Hepatic stellate cell (primary cell): ENCODE results near the gene EVI5.
"Not testable (repeated sequence)": the region's sequence is repeated elsewhere in the genome, so short reads cannot be mapped to it uniquely, and the experiment has no call there.

Experiments used
- DNase-seq: peaks from one replicate; pipeline ENCODE4 v3.0.0; 2011; ENCODE audit warnings: low spot score

The EVI5 gene

DNA sequence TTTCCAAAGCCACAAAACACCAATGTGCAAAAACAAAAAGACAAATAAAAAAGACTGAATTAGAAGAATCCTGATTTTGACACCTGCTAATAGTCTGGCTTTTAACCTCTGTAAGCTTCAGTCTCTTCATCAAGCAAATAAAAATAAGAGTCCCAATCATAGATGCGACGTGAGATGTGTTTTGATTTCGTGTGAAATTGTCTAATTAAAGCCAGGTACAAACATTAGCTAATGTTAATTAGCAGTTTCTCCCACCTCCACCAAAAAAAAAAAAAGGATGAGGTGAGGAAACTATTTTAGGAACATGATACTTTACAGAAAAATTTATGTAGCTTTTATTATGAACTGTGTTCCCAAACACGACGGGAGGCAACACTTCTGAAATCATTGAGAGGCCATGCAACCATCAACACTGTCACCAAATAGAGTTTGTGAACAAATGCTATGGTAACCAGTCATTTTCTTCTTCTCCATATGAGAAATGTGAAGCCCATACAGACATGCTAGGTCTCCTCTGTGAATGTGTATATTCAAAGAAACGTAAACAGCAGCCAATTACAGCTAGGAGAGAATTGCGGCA is 6.7 kb upstream of the EVI5 start:
- DNase-seq, result no peak

DNA sequence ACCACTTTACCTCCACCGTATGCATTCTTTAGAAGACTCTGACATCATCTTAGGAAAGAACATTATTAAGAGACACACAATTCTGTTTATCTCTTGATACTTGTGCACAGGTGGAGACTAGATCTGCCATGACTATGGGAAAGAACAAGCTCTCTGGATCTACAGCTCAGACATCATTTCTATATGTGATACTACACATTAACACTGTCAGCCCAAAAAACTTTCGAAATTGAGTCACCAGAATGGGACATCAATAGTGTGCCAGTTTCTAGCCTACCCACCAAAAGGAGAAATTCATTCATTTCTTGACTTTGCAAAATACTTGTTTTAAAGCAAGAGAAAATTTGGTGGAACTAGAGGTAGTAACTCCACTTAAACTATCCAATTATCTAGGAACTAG is 6.0 kb upstream of the EVI5 start:
- no peak for DNase-seq

DNA sequence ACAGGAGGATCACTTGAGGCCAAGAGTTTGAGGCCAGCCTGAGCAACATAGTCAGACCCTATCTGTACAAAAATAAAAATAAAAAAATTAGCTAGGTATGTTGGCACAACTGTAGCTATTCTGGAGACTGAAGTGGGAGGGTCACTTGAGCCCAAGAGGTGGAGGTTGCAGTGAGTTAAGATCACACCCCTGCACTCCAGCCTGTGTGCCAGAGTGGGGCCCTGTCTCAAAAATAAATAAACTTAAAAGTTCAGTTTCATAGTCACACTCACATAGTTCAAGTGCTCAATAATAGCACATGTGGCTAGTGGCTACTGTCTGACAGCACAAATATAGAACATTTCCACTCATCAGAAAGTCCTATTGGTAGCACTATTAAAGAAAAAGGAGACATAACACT is 5.2 kb upstream of the EVI5 start:
- no peak for DNase-seq

DNA sequence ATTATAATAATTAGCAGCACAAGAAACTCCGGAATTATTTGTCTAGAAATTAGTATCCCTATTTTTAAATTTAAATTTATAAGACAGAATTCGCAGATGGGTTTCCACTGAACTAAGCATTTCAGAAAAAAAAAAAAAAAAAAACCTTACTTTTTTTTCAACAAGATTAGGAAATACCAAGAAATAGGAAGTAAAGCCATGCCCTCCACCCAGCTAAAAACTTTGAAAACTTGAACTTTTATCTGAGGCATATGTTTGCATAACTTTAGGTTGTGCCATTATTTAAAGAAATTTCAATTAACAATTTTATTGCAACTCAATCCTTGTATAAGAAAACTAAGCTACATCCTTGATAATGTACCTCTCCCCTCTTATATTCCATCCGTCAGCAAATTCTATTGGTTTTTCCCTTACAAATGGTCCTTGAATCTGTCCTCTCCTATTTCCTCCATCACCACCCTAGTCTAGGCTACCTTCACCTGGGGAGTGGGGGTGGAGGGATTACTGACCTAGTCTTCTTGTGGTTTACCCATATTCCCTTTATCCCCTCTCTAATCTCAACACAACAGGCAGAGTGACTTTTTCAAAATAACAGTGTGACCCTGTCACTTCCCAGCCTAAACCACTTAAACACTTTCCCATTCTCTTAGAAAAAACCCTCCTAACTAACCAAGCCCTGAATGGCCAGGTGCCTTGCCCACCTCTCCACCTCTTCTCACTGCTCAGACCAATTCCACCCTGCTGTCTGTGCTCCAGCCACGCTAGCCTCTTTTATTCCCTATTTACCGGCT is 1.4 kb upstream of the EVI5 start:
- DNase-seq, result no peak

DNA sequence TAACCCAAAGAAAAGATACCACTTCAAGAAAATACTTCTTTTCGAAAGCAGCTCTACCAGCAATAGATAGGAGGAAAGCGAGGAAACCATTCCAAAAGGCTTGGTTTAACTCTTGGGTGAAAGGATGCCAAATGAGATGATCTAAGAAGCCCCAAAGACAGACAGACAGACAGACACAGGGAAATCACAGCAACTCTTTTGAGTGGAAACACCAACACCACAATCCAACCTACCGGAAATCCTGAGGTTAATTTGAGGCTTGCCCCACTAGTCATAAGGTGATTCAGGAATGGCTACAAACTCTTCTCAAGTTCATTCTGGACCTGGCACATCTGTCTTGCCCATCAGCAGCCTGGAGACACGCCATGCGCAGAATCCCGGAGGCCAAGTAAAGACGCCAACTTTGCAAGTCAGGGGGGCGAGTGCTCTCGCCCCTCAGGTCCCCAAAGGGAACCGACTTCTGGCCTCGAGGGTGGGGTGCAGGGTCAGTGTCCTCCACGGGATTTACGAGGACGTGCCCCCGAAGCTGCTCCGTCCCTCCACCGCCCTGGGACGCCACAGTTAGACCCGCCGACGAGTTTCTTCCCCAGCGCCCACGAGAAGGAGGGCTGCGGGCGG is 778 bp downstream of the EVI5 start:
- DNase-seq, result peak; percentile 36

DNA sequence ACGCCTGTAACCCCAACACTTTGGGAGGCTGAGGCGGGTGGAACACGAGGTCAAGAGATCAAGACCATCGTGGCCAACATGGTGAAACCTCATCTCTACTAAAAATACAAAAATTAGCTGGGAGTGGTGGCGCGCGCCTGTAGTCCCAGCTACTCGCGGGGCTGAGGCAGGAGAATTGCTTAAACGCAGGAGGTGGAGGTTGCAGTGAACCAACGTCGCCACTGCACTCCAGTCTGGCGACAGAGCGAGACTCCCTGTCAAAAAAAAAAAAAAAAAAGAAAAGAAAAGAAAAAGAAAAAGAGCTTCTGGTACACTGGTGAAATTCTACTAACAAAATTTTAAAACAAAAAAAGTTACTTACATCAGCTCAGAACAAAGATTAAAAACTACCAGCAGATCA is 1.4 kb downstream of the EVI5 start:
- DNase-seq, result not testable (repeated sequence)

DNA sequence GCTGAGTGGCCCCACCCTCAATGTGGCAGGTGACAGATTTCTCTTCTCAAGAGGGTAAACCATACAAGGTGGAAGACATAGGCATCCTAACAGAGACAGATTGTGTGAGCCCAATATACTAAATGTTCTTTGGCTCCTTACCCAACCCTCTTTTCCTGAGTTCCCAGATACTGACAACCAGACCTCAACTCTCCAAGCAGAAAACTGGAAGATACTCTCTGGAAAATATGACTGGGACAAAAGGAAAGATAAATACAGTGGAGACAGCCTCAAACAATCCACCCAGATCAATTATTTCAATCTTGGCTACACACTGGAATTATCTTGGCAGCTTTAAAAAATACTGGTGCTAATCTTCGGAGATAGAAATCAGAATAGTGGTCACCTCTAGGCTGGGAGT is 6.5 kb downstream of the EVI5 start:
- no peak for DNase-seq

DNA sequence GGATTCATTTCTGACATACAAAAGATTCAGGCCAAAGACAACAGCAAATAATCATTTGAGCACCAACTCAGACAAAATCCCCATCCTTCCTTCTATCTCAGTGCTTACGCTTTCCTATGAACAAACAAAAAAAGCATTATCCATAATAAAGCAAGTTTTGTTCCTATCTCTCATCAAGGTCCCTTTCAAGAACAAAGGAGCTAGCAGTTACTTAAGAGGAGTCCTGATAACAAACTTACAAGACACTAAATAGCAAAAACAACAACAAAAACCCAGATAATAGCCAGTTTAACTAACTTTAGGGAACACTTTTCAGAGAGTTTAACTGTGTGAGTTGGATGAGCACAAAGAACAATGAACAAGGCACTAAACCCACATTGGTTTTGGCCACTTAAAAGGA is 10.5 kb downstream of the EVI5 start:
- DNase-seq, result no peak

DNA sequence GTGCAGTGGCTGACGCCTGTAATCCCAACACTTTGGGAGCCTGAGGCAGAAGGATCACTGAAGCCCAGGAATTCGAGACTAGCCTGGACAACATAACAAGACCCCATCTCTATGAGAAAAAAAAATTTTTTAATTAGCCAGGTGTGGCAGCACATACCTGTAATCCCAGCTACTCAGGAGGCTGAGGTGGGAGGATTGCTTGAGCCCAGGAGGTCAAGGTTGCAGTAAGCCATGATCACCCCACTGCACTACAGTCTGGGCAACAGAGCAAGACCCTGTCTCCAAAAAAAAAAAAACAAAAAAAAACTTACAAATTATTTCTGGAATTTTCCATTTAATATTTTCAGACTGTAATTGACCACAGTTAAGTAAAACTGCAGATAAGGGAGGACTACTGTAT is 11.2 kb downstream of the EVI5 start:
- not testable (repeated sequence) for DNase-seq

DNA sequence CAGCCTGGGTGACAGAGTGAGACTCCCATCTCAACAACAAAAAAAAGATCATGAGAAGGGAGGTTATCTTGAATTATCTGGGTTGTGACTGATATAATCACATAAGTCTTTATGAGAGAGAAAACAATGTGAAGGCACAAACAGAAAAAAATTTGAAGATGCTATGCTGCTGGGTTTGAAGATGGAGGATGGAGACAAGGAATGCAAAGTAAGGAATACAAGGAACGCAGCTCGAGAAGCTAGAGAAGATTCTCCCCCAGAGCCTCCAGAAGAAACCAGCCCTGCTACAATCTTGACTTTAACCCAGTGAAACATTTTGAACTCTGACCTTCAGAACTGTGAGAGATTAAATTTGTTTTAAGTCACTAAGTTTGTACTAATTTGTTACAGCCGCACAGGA is 15.1 kb downstream of the EVI5 start:
- no peak for DNase-seq

DNA sequence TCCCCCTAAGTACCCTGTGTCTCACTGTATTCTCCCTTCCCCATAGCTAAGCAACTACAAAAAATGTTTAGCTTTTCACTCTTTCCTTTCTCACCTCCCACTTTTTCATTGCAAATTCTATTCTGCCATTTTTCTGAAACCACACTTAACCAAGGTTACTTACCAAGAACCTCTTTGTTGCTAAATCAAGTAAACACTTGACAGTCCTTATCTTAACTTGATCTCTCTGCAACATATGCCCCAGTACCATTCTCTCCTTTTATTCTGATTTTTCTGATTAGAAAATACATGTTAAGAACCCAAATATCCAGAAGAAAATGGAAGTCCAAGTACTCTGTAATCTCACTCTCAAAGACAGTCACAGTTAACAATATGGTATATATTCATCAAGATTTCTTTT is 16.0 kb downstream of the EVI5 start:
- no peak for DNase-seq

DNA sequence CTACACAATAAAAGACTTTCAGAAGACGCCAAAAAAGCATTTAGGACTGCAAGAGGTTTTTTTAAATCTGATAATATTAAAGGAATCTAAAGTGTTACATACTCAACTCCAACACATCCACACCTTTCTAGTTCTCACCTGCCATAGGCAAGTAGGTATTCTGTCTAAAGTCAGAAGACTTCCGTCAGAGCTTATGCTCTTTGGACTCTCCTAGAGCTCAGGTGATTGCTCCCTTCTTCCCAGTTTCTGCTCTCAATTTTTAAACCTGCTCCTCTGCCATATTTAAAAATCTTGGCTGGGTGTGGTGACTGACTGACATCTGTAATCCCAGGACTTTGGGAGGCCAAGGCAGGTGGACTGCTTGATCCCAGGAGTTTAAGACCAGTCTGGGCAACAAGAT is 16.6 kb downstream of the EVI5 start:
- DNase-seq, result no peak

DNA sequence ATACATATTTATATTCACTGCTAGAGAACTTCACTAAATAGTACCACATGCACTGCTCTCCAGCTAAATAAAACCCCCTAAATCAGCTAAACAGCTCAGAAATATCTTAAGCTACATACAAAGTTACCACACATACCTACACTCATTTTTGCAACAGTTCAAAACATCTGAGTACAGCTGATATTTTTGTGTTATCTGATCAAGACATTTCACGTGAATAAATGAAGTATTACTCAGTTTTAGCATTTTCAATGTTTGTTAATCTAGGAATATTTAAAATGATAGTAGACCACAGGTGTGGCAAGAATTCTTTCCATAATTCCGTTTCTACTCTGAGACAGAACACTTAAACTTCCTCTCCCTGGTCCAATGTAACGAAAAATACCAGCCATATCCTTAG is 20.8 kb downstream of the EVI5 start:
- DNase-seq, result no peak

DNA sequence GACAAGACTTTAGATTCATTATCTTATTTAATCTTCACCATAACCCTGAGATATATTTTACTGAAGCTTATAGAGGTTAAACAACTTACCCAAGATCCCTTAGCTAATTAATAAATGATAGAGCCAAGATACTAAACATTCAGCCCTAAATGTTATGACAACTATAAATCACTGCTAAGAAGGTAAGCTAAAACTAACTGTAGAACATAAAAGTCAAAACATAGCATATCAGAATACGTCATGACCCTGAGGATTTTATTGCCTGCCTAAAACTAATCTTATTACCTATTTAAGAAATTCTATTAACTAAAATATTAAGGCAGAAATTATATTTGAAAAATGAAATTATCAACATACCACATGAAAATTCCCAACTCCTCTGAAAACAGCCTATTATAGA is 22.6 kb downstream of the EVI5 start:
- DNase-seq, result no peak

DNA sequence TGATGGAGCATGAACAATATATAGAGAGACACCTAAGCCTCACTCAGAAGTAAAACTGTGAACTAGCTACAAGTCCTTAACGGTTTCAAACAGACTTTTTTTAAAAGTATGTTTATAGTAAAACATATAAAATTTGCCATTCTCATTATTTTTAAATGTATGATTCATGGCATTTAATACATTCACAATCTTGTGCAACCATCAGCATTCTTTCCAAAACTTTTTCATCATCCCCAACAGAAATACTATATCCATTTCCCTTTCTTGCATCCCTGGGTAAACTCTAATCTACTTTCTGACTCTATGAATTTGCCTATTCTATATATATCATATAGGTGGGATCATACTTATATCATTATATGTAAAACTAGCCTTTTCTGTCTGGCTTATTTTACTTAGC is 25.5 kb downstream of the EVI5 start:
- no peak for DNase-seq

DNA sequence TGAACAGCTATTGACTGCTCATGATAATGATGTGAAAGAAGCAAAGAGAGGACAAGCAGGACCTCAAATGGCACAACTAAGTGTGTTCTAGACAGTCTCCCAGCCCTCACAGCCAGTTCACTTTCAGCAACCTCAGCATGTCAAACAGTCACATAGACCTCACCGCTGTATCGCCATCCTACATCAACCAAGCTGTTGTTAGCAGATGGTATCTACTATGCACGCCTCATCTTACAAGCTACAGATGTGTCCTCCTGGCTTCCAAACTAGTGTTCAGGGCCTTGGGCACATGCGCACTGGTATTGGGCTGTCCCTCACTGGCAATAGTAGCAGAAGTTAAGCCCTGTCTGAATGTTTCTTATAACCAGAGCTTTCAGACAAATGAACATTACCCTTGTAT is 28.4 kb downstream of the EVI5 start:
- DNase-seq, result no peak

DNA sequence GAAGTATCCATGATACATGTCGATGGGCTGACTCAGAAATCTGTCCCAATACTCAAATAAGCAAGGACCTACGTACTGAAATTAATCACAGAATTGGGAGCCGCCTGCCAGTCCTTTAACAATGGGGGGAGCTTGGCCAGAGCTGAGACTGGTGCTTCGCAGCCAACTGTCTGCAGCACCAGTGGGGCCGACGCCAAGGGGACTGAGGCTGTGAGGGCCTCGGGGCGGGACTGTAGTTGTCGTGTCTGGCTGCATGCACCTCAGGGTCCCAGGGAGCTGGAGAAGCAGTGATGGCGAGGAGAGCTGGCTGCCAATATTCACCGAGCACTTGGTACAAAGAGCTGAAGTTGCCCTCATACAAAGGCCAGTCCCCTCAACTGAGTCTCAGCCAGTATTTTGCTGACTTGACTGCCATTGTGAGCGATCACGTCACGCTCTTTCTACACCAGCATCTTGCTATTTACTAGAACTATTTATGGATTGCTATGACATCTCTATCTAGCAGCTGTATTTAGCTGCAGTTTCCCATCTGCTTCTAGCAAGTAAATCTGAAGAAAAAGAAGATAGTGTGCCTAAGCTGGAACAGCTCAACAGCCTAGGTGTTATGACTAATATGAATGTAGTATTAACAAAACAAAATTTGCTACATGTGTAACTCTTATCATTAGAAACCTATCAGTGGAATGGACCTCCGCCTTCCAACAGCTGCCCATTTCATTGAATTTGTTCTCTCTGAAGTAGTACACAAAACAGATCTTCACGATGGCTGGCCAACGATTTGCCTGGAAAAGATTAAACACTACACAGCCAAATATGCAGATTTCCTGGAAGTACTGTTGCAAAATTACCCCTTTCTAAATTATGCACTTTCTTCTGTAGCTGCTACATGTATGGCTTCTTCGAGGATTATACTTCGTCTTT is 29.1 kb downstream of the EVI5 start:
- no peak for DNase-seq

DNA sequence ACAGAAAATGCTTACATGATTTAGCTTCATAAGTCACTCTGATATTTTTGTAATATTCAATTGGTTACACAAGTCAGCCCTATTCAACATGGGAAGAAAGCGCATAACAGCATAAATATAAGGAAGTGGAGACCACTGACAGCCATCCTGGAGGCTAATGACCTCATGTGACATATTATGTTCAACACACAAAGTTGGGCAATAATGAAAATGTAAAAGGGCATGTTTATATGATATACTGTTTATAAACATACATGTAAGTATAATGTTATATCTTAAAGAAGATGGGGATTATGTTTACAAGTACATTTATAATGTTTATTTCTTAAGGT is 30.2 kb downstream of the EVI5 start:
- DNase-seq, result no peak

DNA sequence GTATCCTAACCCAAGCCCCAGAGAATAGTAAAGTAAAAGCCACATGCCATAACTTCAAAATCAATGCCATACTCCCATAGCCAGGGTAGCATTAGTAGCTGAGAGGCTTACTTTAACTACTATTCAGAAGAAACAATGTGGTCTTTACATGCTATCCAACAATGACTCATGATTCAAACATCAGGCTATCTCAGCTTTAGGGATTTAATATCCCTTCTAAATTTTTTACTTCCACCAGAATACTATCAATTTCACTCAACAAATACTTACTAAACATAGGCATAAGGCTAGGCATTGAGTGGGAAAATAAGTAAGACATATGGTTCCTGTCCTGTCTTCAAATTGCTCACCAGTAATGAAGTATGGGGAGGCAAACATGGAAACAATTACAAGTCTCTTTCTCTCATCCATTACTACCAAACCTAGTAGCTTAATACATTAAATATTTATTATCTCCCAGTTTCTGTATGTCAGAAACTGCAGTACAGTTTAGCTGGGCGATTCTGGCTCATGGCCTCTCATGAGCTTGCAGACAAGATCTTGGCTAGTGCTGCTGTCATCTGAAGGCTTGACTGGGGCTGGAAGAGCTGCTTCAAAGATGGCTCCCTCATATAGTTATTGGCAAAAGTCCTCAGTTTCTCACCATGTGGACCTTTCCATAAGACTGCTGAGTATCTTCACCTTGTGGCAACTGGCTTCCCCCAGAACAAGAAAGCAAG is 30.7 kb downstream of the EVI5 start:
- DNase-seq, result peak; percentile 77

DNA sequence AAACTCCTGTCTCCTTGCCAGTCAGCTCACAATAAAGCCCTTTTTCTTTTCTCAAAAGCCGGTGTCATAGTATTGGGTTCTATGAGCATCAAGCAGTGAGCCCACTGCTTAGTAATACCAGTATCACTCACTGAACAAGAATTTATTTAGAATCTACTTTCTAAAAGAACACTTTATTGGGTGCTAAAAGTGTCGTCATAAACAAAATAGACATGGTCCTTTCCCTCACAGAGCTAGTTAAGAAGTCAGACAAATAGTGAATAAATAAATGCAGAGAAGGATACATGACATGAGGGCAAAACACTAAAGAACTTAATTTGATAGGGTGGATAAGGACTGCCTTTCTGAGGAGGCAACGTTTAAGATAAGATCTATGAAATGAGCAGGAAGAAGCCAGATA is 32.2 kb downstream of the EVI5 start:
- no peak for DNase-seq

DNA sequence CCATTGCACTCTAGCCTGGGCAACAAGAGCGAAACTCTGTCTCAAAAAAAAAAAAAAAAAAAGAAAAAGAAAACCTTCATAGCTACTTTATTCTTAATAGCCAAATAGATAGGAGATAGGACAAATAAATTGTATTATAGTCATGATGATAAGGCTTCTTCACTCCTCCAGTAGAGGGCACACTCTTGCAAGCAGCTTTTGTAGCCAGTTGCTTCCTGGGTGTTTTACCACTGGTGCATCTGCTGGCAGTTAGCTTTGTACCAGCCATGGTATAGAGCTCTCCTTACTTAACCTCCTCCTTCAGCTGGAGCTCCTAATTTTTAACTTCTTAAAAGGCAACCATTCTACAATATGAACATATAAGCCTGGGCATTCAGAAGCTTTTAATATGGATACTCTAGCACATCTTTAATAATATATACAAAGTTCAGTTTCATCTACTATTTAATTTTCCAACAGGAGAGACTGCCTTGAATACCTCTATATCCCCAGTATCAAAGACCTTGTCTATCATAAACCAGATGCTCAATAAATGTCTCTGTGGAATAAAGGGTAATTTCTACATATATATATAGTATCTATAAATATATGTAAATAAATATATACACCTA is 35.8 kb downstream of the EVI5 start:
- peak; percentile 52 for DNase-seq

DNA sequence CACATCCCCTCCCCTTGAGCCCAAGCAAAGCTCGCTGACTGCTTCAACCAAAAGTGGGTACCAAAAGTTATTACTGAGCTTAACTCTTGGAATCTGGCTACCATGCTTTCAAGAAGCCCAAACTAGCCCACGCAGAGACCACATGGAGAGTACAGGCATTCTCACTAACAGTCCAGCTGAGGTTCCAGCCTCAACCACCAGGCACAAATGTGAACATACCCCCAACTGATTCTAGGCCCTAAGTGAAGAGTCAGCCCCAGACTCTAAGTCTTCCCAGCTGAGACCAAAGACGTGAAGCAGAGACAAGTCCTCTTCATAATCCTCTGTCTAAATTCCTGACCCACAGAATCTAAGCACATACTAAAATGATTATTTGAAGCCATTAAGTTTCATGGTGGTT is 36.8 kb downstream of the EVI5 start:
- DNase-seq, result no peak
